ENCODE results near the gene ABRAXAS1.
"Not testable (repeated sequence)": the region's sequence is repeated elsewhere in the genome, so short reads cannot be mapped to it uniquely, and the experiment has no call there.

The ABRAXAS1 gene

DNA sequence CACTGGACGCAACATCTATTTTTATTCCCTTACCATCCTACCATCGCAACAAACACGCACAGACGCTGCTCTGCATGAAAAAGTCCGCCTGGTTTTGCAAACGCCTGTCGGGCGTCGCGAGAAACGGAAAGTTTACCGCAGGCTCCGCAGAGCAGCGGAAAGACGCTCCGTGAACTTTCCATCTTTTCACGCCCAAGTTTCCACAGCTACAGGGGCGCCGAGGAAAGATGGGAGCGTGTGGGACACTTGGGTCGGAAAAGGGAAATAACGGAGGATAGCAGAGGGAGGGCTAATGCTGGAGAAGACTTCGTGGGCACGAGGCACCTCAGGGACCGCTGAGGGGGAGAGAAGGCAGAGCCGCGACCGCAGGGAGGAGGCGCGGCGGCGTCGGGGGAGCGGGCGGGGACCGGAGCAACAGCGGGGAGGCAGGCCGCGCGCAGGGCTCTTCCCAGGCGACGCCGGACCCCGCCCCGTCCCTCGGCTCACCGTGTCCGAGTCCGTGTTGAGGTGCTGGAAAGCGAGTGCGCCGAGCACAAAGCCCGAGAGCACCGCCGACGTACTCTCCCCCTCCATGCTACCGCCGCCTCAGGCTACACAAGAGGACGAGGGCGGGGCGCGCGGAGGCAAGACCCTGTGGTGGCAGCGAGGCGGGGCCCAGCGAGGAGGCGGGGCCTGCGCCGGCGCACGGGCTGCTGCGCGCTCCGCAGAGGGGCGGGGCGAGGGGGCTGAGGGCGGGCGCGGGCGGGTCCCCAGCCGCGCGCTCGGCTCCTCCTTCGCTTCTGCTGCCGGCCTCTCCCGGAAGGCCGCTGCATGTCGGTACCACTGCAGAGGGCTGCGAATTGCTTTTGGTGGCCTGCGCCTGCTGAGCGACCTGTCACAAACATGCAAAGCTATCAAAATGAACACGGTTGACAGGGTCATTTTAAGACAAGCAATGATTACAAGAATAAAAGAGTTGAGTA lies at the start of gene ABRAXAS1:
TSS of gene ABRAXAS1 (minus strand) at position 601 of the 962 bp plus-strand sequence. CDS start at position 573, 28 bp downstream.
- DNase-seq, result peak; percentile 92

DNA sequence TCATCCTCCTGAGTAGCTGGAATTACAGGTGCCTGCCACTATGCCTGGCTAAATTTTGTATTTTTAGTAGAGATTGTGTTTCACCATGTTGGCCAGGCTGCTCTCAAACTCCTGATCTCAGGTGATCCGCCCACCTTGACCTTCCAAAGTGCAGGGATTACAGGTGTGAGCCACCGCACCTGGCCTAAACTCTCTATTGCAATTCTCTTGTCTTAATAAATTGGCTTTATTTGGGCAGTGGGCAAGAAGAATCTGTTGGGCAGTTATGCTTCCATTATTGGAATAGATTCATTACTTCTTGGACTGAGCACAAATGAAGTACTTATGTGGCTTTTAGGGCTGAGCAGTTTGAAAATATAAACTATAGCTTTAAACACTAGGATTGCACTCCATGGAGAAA lies 42.8 kb upstream of the ABRAXAS1 start:
- no peak for DNase-seq

DNA sequence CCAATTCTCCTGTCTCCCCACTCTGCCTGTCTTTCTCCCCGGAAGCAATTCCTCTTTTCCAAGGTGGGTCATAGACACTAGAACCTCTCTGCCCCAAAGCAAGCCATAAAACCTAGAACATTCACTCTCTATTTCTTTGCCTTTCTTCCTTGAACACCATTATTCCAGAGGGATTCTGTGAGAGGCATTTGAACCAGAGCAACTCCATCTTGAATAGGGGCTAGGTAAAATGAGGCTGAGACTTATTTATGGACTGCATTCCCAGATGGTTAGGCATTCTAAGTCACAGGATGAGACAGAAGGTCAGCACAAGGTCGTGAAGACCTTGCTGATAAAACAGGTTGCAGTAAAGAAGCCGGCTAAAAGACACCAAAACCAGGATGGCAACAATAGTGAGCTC lies 37.3 kb upstream of the ABRAXAS1 start:
- DNase-seq, result no peak

DNA sequence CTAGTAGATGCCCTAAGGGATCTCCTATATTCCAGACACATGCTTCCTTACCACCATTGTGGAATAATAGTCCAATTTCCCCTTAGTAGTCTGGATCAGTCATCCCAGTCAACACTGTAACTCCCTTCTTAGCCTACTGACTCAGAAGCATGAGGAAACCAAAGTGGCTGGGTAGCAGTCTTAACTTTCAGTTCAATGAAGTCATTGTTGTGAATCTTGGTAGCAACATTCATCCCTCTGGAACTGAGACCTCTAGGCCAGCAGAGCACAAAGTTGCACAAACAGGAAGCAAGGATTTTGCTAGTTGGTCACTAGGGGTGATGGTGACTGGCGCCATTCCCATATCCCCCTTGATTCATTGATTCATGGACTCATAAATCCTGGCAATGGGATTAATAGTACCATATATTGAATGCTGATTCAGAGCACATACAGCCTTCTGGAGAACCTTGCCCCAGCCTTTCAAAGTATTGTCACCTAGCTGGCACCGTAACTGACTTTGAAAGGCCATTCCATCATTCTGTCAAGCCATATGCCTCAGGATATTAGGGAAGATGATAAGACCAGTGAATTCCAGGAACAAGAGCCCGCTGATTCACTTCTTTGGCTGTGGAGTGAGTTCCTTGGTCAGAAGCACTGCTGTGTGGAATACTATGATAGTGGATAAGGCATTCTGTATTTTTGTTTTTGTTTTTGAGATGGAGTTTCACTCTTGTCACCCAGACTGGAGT lies 31.3 kb upstream of the ABRAXAS1 start:
- DNase-seq, result peak; percentile 24

DNA sequence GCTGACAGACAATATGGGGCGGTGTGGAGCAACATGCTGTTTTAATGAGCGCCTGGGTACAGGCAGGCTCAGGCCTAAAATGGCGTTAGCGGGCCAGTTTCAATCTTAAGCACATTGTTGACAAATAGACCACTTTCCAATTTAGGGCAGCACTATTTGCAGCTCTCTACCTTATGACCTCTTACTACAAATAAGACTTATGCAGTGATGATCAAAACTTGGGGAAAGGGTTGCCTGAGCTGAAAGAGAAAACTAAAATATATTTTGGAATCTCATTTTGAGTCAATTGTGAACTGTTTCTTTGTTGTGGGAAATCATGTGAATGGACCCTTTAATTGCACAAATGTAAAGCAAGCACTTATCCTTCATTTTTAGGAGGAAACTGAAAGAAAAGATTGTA lies 25.5 kb upstream of the ABRAXAS1 start:
- DNase-seq, result no peak

DNA sequence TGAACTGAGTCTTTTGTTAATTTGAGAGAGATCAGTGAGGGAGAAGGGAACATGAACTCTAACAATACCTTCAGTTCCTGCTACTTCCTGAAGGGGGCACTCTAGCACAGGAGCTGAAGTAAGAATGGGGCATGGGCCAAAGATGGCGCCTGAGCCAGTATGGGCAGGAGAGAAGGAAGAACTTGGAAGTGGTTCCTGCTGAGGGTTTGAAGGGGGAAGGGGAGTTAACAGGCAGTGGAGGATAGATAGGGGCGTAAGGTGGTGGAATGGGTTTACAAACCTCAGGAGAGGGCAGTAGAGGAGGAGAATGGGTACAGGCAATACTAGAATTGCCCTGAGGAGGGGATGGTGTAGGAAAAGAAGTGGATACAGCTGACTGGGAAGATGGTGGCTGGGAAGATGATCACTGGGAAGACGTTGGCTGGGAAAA lies 24.3 kb upstream of the ABRAXAS1 start:
- peak; percentile 61 for DNase-seq

DNA sequence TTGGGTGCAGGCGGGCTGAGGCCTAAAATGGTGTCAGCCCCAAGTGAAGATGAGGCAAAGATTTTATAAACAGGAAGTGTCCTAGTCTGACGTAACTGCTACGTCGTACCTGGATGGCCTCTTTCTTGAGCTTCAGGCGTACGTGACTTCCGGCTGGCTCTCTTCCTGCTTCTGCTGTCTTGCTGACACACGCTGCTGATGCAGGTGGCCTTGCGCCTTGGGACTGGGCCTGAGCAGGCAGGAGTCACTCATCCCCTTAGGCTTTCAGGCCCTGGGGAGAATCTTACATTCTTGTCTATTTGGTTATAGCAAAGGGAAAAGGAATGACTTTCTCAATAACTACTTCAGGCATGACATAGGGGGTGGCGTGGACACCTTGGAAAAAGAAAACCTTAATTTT lies 20.1 kb upstream of the ABRAXAS1 start:
- DNase-seq, result no peak

DNA sequence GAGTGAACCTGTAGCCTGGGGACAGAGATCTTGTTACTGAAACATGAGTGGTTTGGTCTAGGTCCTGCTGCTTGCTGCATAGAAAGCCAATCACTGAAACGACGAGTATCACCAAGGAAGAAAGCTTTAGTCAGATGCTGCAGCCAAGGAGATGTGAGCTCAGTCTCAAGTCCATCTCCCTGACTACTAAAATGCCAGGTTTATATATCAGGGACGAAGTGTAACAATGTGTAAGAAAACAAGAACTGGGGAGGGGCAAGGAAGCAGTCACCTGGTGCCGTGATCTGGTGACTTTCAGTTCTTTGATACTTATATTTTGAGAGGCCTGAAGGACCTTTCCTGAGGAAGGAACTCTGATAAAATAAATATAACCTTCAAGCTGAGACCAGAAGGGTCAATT lies 19.6 kb upstream of the ABRAXAS1 start:
- no peak for DNase-seq

DNA sequence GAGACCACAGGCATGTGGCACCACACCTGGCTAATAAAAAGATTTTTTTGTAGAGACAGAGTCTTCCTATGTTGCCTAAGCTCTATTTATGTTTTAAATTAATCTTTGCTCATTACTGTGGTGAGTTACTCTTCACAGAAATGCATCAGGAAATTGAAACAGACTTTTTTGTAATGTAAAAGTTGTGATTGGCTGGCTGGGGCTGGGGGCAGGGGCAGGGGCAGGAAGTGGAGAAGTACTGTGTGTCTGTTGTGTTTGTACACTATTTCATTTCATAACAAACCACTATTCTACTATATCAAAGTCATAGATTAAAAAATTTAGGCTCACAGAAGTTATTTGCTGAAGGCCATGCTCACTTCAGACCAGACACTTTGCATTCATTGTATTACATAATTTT lies 19.1 kb upstream of the ABRAXAS1 start:
- DNase-seq, result no peak

DNA sequence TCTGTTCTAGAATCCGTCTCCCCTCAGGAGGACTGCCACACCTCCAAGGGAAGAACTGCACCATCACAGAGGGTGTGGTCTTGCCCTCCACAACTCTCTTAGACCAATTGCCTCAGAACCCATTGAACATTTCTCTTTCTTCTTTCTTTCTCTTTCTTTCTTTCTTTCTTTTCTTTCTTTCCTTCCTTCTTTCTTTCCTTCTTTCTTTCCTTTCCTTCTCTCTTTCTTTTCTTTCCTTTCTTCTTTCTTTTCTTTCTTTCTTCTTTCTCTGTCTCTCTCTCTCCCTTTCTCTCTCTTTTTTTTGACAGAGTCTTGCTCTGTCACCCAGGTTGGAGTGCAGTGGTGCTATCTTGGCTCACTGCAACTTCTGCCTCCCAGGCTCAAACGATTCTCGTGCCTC lies 16.8 kb upstream of the ABRAXAS1 start:
- not testable (repeated sequence) for DNase-seq

DNA sequence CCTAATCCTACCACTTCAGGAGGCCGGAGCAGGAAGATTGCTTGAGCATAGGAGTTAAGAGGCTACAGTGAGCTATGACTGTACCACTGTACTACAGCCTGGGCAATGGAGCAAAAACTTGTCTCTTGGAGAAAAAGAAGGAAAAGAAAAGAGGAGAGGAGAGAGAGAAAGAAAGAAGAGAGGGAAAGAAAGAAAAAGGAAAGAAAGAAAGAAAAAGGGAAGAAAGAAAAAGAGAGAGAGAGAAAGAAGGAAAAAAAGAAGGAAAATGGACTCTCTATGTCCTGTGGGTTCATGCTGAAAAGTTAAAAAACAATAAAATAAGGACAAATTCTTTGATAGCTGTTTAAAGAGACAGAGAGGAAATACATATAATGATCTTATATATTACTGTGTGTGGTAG lies 13.3 kb upstream of the ABRAXAS1 start:
- no peak for DNase-seq

DNA sequence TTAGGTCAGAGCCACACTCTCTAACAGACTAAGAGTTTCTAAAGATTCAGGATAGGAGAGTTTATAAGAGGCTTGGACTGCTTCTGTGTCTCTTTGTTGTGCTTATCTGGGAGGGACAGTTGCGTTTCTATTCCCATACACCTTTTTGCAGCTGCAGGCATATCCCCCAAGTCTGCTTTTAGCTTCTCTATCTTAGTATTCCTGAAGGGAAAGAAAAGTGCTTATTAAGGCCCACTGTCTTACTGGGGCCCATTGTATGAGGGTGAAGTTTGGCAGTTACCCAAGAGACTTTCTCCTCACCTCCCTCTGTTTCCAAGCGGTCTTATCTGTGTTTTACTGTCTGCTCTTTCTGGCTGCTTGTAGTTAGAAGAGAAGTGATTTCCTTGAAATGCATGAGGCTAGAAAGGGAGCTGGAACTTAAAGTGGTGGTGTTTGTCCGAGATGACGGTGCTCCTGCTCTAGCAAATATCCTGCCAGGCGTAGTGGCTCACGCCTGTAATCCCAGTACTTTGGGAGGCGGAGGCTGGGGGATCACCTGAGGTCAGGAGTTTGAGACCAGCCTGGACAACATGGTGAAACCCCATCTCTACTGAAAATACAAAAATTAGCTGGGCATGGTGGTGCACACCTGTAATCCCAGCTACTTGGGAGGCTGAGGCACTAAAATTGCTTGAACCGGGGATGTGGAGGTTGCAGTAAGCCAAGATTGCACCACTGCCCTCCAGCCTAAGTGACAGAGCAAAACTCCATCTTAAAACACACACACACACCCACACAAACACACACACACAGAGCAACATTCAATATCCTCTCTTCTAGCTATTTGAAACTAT lies 11.4 kb upstream of the ABRAXAS1 start:
- not testable (repeated sequence) for DNase-seq

DNA sequence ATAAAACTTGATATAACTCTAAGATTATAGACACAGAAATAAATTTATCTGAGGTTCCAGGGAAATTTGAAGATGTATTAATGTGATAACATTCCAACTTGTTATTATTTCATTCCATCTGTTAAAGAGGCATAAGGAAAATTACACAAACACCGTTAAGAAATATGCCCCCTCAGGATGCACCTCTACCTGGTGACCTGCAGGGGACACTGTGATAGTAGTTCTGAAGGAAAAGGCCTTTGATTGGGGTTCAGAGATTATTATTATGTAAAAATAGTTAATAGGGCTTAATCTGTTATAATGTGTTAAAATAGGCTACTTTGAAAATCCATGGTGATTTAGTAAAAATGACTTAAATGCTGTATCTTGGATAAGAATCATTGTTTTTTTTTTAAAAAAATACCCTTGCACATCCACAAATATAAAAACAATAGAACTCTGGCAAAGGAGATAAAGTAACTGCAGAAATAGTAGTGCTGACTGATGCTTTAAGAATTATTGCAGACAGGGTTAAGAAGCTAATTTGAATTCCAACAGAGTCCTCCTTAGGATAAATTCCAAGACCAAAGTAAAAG lies 6.1 kb upstream of the ABRAXAS1 start:
- peak; percentile 12 for DNase-seq

DNA sequence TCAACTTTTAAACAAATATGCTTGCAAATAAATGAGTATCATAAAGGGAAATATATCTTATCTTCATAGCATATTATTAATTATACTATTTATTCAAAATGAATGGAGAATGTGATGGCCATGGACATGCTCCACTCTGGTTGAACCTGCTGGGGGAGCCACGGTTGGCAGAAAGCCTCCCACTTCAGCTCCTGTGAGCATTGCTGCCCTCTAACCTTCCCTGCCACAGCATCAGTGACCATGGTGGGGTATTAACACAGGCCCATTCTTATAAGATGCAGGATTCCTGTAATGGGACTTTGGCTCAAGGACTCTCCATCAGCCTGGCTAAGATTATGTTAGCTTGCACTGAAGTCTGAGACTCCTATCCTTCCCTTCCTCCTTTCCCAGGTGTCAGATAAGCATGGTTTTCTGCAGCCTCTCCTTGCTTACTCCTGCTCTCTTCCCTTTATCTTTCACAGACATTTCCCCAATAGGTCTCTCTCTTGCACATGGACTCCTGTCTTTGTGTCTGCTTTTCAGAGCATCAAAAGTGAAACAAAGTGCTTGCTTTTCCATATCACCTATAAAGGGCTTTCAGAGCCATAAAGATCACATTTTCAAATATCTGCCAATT lies 4.9 kb upstream of the ABRAXAS1 start:
- no peak for DNase-seq

DNA sequence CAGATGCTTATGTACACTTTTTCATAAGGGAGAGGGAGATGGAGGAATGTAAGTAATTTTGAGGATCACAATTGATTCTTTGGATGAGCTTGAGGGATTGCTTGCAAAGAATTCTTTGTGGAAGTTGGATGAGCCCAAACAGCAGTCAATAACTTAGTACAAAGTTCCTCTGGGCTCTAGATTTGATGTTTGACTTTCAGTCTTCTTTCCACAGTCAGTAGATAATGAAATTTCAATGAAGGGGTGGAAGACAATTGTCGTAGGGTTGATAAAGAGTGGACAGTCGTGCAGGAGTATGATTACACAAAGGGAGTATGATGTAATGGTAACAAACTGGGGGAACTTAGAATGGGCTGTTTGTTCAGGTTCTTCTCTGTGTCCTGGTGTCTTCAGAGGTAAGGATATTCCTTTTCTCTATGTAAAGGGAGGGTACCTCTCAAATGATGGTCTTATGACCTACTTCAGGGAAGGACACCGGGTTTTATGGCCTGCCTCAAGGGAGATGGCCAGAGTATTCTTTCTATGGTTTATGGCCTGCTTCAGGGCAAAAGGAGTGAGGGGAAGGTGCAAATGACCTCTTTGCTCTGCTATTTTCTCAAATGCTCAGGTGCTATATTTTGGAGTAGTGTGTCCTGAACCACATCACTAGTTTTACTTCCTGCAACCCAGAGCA lies 1.7 kb upstream of the ABRAXAS1 start:
- DNase-seq, result no peak

DNA sequence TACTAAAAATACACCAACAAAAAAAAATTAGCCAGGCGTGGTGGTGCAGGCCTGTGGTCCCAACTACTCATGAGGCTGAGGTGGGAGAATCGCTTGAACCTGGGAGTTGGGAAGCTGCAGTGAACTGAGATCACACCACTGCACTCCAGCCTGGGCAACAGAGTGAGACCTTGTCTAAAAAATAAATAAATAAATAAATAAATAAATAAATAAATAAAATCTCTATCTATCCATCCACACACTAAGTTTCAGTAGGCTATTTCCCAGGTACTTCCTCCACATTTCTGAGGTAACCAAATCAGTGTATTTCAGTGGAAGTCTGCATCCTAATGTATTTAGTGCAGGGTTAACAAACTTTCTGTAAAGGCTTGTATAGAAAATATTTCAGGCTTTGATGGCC lies 10.9 kb downstream of the ABRAXAS1 start:
- no peak for DNase-seq

DNA sequence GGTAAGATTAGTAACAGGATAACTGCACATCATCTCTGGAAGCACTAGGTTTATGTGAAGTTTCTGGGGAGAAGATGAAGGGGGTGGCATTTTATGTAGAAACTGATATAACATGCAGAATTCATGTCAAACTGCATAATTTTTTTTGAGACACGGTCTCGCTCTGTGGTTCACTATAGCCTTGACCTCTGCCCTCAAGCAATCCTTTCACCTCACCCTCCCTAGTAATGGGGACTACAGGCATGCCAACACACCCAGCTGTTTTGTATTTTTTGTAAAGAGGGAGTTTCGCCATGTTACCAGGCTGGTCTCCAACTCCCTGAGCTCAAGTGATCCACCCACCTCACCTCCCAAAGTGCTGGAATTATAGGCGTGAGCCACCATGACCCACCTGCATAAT lies 11.5 kb downstream of the ABRAXAS1 start:
- DNase-seq, result no peak

DNA sequence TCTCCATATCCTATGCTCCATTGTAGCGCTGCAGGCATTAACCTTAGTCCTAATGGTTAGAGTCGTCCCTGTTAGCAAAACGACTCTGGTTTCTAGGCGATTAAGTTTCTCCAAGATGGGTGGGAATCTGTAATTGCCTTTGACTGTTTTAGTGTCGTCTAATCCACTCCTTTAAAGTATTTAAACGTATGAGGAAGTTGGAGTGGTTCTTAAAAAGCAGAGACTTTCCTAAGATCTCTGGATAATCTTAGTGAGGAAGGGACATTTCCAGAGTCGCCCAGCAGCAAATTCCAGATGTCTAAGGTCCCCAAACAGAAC lies 28.8 kb downstream of the ABRAXAS1 start:
- no peak for DNase-seq

DNA sequence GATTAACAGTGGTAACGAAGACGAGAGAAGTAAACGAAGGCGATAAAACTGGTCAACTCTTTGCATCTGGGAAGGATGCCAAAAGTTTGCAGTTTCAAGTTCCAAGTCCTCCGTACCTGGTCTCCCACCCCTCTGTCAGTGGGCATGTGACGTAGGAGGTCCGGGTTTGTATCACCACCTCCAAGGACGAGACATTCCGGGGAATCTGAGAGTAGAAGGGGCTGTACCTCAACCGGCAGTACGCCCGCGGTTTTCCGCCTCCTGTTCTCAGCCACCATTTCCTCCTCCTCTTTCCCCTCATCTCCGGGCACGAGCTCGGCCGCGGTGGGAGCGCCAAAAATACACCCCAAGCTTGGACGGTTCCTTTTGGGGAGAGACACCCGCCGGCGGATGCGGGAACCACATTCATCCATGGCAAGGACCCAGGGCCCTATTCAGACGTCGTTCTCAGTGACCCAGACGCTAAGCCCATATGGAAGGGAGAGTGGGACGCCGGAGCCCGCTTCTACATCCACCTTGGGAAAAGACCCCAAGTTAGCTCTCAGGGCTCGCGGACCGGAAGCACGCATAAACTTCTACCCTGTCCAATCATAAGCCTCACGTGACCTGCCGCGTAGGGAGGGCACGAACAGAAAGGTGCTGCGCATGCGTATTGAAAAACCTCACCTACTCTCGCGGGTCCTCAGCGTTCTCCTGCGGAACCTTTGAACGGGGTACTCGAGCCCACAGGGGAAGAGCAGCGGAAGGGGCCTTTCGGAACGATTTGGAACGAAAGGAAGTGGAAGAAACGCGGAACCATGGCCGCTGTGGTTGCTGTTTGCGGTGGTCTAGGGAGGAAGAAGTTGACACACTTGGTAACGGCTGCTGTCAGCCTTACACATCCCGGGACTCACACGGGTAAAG lies 29.4 kb downstream of the ABRAXAS1 start, which contains the start of the genes HELQ and MRPS18C:
TSS of gene HELQ (minus strand) at position 543 of the 903 bp plus-strand sequence. CDS start at position 413, 130 bp downstream.
TSS of gene MRPS18C (plus strand) at position 778 of the 903 bp plus-strand sequence. CDS start at position 798, 20 bp downstream.
- DNase-seq, result peak; percentile 99

DNA sequence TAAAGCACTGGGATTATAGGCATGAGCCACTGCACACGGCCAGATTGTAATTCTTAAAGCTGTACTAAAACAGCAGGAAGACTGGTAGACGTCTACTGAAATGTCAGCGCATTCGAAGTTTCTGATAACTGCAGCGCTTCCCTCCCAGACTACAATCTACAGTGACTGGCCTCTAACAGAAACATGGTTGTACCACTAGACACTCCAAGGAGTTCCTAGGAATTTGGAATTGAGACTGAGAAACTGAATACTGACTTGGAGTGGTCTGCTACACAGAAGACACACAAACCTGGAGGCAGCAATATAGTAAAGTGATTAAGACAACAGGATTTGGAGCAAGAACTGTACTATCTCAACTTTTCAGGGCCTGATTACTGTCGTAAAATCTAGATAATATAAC lies 30.2 kb downstream of the ABRAXAS1 start:
- DNase-seq, result no peak
